ENCODE measurements around the gene PAIP1. TPM values are rescaled to one million over a fixed set of nuclear protein-coding genes. Genes with fewer than 3 reads are reported as not detected.
"Not testable (repeated sequence)": the region's sequence is repeated elsewhere in the genome, so short reads cannot be mapped to it uniquely, and the experiment has no call there.

PAIP1 gene
- total RNA-seq, 1 donor from 2014 or later = 62.6 TPM

DNA sequence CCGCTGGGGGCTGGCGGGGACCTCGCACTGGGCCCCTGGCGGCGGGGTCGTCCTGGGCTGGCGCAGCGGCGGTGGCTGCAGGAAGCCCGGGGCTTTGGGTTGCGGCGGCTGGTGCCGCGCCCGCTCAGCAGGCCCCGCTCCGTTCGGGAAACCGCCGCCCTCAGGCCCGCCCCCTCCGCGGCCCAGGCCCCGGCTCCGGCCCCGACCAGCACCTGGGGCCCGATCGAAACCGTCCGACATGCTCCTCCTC, 345 bp downstream of the PAIP1 start:
- Histone ChIP-seq H3K4me1 (ENCODE audit: control insufficient read depth in 3 of 3, insufficient read depth in 3 of 3, low read length in 3 of 3) (peaks cover 24 to 27% (median 25%) of the 10 kb centered on the region in 3 donors), H3K27ac (ENCODE audit: low read depth, low read length) (peak overlapping the region; percentile 86), H3K4me3 (ENCODE audit: low read length in 3 of 3) (peak overlapping the region; percentile 82 to 96 (median 84)), H3K9ac (ENCODE audit: low read depth in 1 of 3, low read length in 3 of 3) (peak overlapping the region; percentile 88 to 89 (median 89)), H3K36me3 (ENCODE audit: control insufficient read depth in 3 of 3, insufficient read depth in 3 of 3, low read length in 3 of 3) (peaks cover 0 to 18% (median 11%) of the 10 kb centered on the region in 3 donors)
- H3K9me3 ChIP-seq (ENCODE audit: control insufficient read depth in 3 of 3, low read length in 3 of 3); H3K27me3 ChIP-seq (ENCODE audit: control insufficient read depth in 3 of 3, insufficient read depth in 3 of 3, low read length in 3 of 3): not testable (repeated sequence)

DNA sequence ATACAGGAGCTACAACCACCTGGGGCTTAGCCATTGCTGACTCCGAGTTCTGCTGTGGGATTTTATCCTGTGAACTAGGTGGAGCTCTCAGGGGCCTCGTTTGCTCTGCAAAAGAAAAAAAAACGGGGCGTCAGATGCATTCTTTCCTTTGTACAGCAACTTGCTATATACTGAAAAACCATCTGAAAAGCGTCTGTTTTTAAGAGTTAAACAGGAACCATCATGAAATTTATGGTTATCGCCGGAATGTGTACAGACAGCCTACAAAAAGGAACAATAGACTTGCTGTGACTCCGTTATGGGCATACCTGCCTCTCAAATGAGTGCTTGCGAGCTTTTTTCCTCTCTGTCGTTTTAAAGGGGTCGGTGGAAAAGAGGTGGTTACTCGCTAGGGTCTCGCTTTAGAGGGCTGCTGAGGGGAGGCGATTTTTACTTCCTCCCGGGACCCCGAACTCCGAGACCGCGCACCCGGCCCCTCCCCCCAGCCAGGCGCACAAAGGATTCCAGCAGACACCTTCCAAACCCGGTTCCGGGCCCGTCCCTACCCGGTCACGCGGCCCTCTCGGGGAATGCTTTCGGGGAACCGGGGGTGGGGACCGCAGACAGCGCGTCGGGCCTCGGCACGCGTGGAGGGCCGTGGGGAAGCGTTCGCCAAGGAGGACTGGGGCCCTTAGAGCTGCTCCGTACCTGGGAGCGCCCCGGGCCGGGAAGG, 826 bp downstream of the PAIP1 start:
- Histone ChIP-seq H3K27me3 (ENCODE audit: control insufficient read depth in 3 of 3, insufficient read depth in 3 of 3, low read length in 3 of 3) (no peaks in the 10 kb centered on the region), H3K4me1 (ENCODE audit: control insufficient read depth in 3 of 3, insufficient read depth in 3 of 3, low read length in 3 of 3) (peaks cover 24 to 27% (median 25%) of the 10 kb centered on the region in 3 donors), H3K9ac (ENCODE audit: low read depth in 1 of 3, low read length in 3 of 3) (peak overlapping the region; percentile 88 to 89 (median 89)), H3K36me3 (ENCODE audit: control insufficient read depth in 3 of 3, insufficient read depth in 3 of 3, low read length in 3 of 3) (peaks cover 0 to 18% (median 11%) of the 10 kb centered on the region in 3 donors), H3K9me3 (ENCODE audit: control insufficient read depth in 3 of 3, low read length in 3 of 3) (no peaks in the 10 kb centered on the region), H3K4me3 (ENCODE audit: low read length in 3 of 3) (peak overlapping the region; percentile 82 to 96 (median 84)), H3K27ac (ENCODE audit: low read depth, low read length) (peak overlapping the region; percentile 86)

DNA sequence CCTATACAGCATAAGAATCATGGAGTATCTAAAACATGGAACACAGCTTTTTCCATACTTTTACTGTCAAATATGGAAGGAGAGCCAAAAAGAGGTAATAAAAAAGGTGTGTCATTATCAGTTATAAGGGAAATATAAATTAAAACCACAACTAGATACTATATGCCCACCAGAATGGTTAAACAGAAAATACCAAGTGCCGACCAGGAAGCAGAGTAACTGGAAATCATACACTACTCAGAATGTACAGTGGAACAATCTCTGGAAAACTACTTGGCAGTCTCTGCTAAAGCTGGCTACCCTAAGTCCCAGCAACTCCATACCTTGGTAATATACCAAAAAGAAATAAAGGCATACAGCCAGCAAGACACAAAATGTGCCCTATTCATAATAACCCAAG, 2.4 kb downstream of the PAIP1 start:
- Histone ChIP-seq H3K4me3 (ENCODE audit: low read length in 3 of 3) (peak overlapping the region in 1 of 3 donors; percentile 32), H3K27me3 (ENCODE audit: control insufficient read depth in 3 of 3, insufficient read depth in 3 of 3, low read length in 3 of 3) (no peaks in the 10 kb centered on the region), H3K9ac (ENCODE audit: low read depth in 1 of 3, low read length in 3 of 3) (peak overlapping the region in 2 of 3 donors; percentile 4 to 89), H3K9me3 (ENCODE audit: control insufficient read depth in 3 of 3, low read length in 3 of 3) (no peaks in the 10 kb centered on the region), H3K27ac (ENCODE audit: low read depth, low read length) (no peak overlapping the region), H3K36me3 (ENCODE audit: control insufficient read depth in 3 of 3, insufficient read depth in 3 of 3, low read length in 3 of 3) (peaks cover 0 to 22% (median 14%) of the 10 kb centered on the region in 3 donors), H3K4me1 (ENCODE audit: control insufficient read depth in 3 of 3, insufficient read depth in 3 of 3, low read length in 3 of 3) (peaks cover 24 to 27% (median 25%) of the 10 kb centered on the region in 3 donors)

DNA sequence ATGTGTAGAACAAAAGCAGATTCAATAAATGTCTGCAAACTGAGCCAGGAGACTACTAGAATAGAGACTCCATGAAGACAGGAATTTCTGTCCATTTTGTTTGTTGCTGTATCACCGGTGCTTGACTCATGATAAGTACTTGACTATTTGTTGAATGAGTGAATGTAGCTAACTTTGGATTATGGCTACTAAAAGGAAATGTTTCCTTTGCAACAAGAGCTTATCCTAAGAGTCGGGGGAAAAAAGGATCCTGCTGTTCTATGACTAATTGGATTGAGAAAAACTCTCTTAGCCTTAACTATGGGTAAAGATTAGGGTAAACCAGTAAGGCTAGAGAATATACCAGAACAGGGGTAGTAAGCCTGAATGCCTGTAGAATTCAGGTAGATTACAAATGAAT, 3.5 kb downstream of the PAIP1 start:
- Histone ChIP-seq H3K36me3 (ENCODE audit: control insufficient read depth in 3 of 3, insufficient read depth in 3 of 3, low read length in 3 of 3) (peaks cover 0 to 22% (median 14%) of the 10 kb centered on the region in 3 donors), H3K27me3 (ENCODE audit: control insufficient read depth in 3 of 3, insufficient read depth in 3 of 3, low read length in 3 of 3) (no peaks in the 10 kb centered on the region), H3K9ac (ENCODE audit: low read depth in 1 of 3, low read length in 3 of 3) (no peak overlapping the region), H3K4me3 (ENCODE audit: low read length in 3 of 3) (no peak overlapping the region), H3K4me1 (ENCODE audit: control insufficient read depth in 3 of 3, insufficient read depth in 3 of 3, low read length in 3 of 3) (peaks cover 24 to 27% (median 25%) of the 10 kb centered on the region in 3 donors), H3K27ac (ENCODE audit: low read depth, low read length) (no peak overlapping the region), H3K9me3 (ENCODE audit: control insufficient read depth in 3 of 3, low read length in 3 of 3) (no peaks in the 10 kb centered on the region)

DNA sequence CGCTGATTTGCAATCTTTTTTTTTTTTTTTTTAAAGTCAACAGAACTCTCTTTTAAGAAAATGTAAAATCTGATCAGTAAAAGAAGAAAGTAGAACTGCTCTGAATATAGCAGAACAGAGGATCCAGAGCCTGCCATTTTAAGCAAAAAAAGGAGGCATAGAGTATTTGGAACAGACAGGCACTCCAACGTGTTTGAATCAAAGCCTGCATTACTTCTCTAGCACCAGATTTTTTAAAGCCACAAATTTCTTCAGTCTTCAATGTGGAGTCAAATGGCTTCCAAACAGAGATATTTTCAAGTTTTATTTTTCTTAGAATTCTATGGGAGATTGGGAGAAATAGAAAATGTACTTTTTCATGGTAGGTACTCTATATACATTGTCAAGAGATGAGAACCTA, 5.1 kb downstream of the PAIP1 start:
- no peak overlapping the region for H3K9ac ChIP-seq (ENCODE audit: low read depth in 1 of 3, low read length in 3 of 3)
- H3K4me3 ChIP-seq (ENCODE audit: low read length in 3 of 3) = no peak overlapping the region
- H3K4me1 ChIP-seq (ENCODE audit: control insufficient read depth in 3 of 3, insufficient read depth in 3 of 3, low read length in 3 of 3) = peaks cover 20 to 23% (median 22%) of the 10 kb centered on the region in 3 donors
- H3K9me3 ChIP-seq (ENCODE audit: control insufficient read depth in 3 of 3, low read length in 3 of 3) = no peaks in the 10 kb centered on the region
- H3K27ac ChIP-seq (ENCODE audit: low read depth, low read length) = no peak overlapping the region
- H3K36me3 ChIP-seq (ENCODE audit: control insufficient read depth in 3 of 3, insufficient read depth in 3 of 3, low read length in 3 of 3) = peaks cover 4 to 31% (median 22%) of the 10 kb centered on the region in 3 donors
- no peaks in the 10 kb centered on the region for H3K27me3 ChIP-seq (ENCODE audit: control insufficient read depth in 3 of 3, insufficient read depth in 3 of 3, low read length in 3 of 3)

DNA sequence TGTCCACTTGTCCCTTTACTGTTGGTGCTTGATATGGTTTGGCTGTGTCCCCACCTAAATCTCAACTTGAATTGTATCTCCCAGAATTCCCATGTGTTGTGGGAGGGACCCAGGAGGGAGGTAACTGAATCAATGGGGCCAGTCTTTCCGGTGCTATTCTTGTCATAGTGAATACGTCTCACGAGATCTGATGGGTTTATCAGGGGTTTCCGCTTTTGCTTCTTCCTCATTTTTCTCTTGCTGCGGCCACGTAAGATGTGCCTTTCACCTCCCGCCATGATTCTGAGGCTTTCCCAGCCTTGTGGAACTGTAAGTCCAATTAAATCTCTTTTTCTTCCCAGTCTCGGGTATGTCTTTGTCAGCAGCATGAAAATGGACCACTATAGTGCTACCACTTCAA, 7.6 kb downstream of the PAIP1 start:
- H3K9ac ChIP-seq (ENCODE audit: low read depth in 1 of 3, low read length in 3 of 3); H3K27me3 ChIP-seq (ENCODE audit: control insufficient read depth in 3 of 3, insufficient read depth in 3 of 3, low read length in 3 of 3); H3K27ac ChIP-seq (ENCODE audit: low read depth, low read length); H3K9me3 ChIP-seq (ENCODE audit: control insufficient read depth in 3 of 3, low read length in 3 of 3); H3K4me3 ChIP-seq (ENCODE audit: low read length in 3 of 3): not testable (repeated sequence)
- Histone ChIP-seq H3K4me1 (ENCODE audit: control insufficient read depth in 3 of 3, insufficient read depth in 3 of 3, low read length in 3 of 3) (peaks cover 5 to 12% (median 7%) of the 10 kb centered on the region in 3 donors), H3K36me3 (ENCODE audit: control insufficient read depth in 3 of 3, insufficient read depth in 3 of 3, low read length in 3 of 3) (peaks cover 4 to 42% (median 38%) of the 10 kb centered on the region in 3 donors)

DNA sequence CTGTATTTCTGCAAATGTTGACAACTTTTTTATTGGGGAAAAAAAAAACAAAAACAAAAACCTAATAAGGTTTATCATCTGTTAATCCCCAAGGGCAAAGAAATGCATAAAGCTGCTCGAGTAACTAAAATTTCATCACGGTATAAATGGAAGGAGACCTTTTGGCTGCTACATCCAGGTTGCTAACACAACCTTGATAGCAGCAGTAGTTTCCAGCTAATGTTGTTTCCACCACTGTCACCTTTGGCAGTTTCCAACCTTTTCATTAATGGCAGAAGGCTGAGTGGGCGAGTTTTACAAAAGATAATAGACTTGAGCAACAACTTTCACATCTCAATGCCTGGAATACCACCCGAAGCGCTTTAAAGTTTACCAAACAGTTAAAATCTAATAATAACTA, 8.5 kb downstream of the PAIP1 start:
- H3K9me3 ChIP-seq (ENCODE audit: control insufficient read depth in 3 of 3, low read length in 3 of 3) = no peaks in the 10 kb centered on the region
- no peak overlapping the region for H3K9ac ChIP-seq (ENCODE audit: low read depth in 1 of 3, low read length in 3 of 3)
- H3K4me1 ChIP-seq (ENCODE audit: control insufficient read depth in 3 of 3, insufficient read depth in 3 of 3, low read length in 3 of 3) = peaks cover 0 to 3% (median 0%) of the 10 kb centered on the region in 3 donors
- H3K36me3 ChIP-seq (ENCODE audit: control insufficient read depth in 3 of 3, insufficient read depth in 3 of 3, low read length in 3 of 3) = peaks cover 4 to 40% (median 38%) of the 10 kb centered on the region in 3 donors
- no peak overlapping the region for H3K27ac ChIP-seq (ENCODE audit: low read depth, low read length)
- no peak overlapping the region for H3K4me3 ChIP-seq (ENCODE audit: low read length in 3 of 3)
- H3K27me3 ChIP-seq (ENCODE audit: control insufficient read depth in 3 of 3, insufficient read depth in 3 of 3, low read length in 3 of 3) = no peaks in the 10 kb centered on the region

DNA sequence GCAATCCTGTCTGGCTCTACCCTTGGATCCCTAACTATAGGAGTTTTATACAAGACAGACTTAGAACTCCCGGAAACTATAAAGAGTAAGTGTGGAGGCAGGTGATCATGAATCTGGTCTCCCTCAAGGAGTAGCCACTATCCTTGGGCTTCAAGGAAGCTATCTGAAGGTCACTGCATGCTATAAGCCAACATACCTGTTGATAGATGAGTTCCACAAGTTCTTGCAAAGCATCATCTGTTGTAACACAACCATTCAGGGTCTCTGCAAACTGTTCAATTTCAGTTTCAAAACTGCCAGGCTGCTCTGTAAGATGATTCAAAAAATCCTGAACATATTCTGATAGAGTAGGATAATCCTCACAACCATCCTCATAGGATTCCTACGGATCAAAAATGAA, 9.3 kb downstream of the PAIP1 start:
- H3K9me3 ChIP-seq (ENCODE audit: control insufficient read depth in 3 of 3, low read length in 3 of 3) = no peaks in the 10 kb centered on the region
- H3K27ac ChIP-seq (ENCODE audit: low read depth, low read length) = no peak overlapping the region
- H3K27me3 ChIP-seq (ENCODE audit: control insufficient read depth in 3 of 3, insufficient read depth in 3 of 3, low read length in 3 of 3) = no peaks in the 10 kb centered on the region
- H3K4me1 ChIP-seq (ENCODE audit: control insufficient read depth in 3 of 3, insufficient read depth in 3 of 3, low read length in 3 of 3) = no peaks in the 10 kb centered on the region
- H3K36me3 ChIP-seq (ENCODE audit: control insufficient read depth in 3 of 3, insufficient read depth in 3 of 3, low read length in 3 of 3) = peaks cover 4 to 48% (median 43%) of the 10 kb centered on the region in 3 donors
- no peak overlapping the region for H3K9ac ChIP-seq (ENCODE audit: low read depth in 1 of 3, low read length in 3 of 3)
- no peak overlapping the region for H3K4me3 ChIP-seq (ENCODE audit: low read length in 3 of 3)

DNA sequence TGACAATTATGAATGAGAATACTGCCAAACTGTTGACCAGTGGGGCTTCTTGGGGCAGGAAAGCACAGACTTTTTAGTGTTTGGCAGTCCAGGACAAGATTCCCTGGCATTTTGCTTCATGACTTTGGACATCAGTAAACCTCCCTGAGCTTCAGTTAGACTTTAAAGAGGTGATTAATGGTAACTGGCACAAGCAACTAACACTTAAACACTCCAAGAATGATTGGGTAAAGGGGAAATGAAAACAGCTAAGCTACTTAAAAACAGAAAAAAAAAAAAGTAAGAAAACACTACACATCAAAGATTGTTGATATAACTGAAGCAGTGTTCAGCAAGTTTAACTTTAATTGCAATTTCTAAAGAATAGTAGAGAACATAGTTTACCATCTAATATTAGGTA, 13.4 kb downstream of the PAIP1 start:
- H3K36me3 ChIP-seq (ENCODE audit: control insufficient read depth in 3 of 3, insufficient read depth in 3 of 3, low read length in 3 of 3) = peaks cover 7 to 48% (median 43%) of the 10 kb centered on the region in 3 donors
- H3K27ac ChIP-seq (ENCODE audit: low read depth, low read length) = no peak overlapping the region
- no peak overlapping the region for H3K9ac ChIP-seq (ENCODE audit: low read depth in 1 of 3, low read length in 3 of 3)
- H3K9me3 ChIP-seq (ENCODE audit: control insufficient read depth in 3 of 3, low read length in 3 of 3) = no peaks in the 10 kb centered on the region
- H3K4me1 ChIP-seq (ENCODE audit: control insufficient read depth in 3 of 3, insufficient read depth in 3 of 3, low read length in 3 of 3) = no peaks in the 10 kb centered on the region
- H3K4me3 ChIP-seq (ENCODE audit: low read length in 3 of 3) = no peak overlapping the region
- no peaks in the 10 kb centered on the region for H3K27me3 ChIP-seq (ENCODE audit: control insufficient read depth in 3 of 3, insufficient read depth in 3 of 3, low read length in 3 of 3)

DNA sequence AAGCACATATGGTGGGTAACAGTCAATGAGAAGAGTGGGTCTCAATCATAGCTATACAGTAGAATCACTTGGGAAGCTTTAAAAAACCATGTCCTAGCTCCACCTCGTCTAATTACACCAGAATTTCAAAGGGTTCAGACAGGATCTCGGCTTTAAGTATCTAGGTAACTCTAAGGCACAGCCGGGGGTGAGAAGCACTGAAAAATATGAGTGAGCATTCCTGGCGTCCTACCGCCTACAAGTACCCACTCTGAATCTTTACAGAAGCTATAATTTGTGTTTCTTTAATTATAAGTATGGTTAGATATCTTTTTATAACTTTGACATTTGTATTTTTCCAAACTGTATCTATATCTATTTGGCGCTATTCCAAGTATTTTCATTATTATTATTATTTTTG, 16.1 kb downstream of the PAIP1 start:
- no peak overlapping the region for H3K4me3 ChIP-seq (ENCODE audit: low read length in 3 of 3)
- H3K4me1 ChIP-seq (ENCODE audit: control insufficient read depth in 3 of 3, insufficient read depth in 3 of 3, low read length in 3 of 3) = no peaks in the 10 kb centered on the region
- H3K9ac ChIP-seq (ENCODE audit: low read depth in 1 of 3, low read length in 3 of 3) = no peak overlapping the region
- no peaks in the 10 kb centered on the region for H3K27me3 ChIP-seq (ENCODE audit: control insufficient read depth in 3 of 3, insufficient read depth in 3 of 3, low read length in 3 of 3)
- no peak overlapping the region for H3K27ac ChIP-seq (ENCODE audit: low read depth, low read length)
- peaks cover 3 to 42% (median 32%) of the 10 kb centered on the region in 3 donors for H3K36me3 ChIP-seq (ENCODE audit: control insufficient read depth in 3 of 3, insufficient read depth in 3 of 3, low read length in 3 of 3)
- H3K9me3 ChIP-seq (ENCODE audit: control insufficient read depth in 3 of 3, low read length in 3 of 3) = no peaks in the 10 kb centered on the region
